PFSK-1 (cell line): ENCODE results near the gene WDR77.

Experiments used
- FOXP2 ChIP-seq: optimal IDR thresholded peaks from 2 replicates; pipeline ENCODE3; 2011; ENCODE audit warnings: borderline replicate concordance, control low read depth, inconsistent platforms; ENCODE audit not compliant: insufficient read depth; ENCODE audit errors: extremely low read length, extremely low read depth
- POLR2AphosphoS5 ChIP-seq: IDR thresholded peaks from 2 replicates; pipeline ENCODE4 v1.6.1; 2012; ENCODE audit warnings: low read depth, mild to moderate bottlenecking, control low read depth, low read length, moderate library complexity
- SIN3A ChIP-seq: IDR thresholded peaks from 2 replicates; pipeline ENCODE4 v1.6.1; 2012; ENCODE audit warnings: mild to moderate bottlenecking, low read length, moderate library complexity, borderline replicate concordance; ENCODE audit not compliant: insufficient read depth
- TAF1 ChIP-seq: IDR thresholded peaks from 2 replicates; pipeline ENCODE4 v1.6.1; 2012; ENCODE audit warnings: low read length, control low read depth, borderline replicate concordance; ENCODE audit not compliant: insufficient read depth
- TF ChIP-seq, protein P1 (sequence below), 2 experiments: IDR thresholded peaks; 2 replicates each; pipeline versions ENCODE4 v1.6.1 to v1.8.0; 2011 to 2012; ENCODE audit warnings: low read depth in 2 of 2, low read length in 2 of 2, control low read depth in 1 of 2, inconsistent platforms in 1 of 2, mild to moderate bottlenecking in 1 of 2, moderate library complexity in 1 of 2; ENCODE audit not compliant: insufficient read depth in 1 of 2

The WDR77 gene

DNA sequence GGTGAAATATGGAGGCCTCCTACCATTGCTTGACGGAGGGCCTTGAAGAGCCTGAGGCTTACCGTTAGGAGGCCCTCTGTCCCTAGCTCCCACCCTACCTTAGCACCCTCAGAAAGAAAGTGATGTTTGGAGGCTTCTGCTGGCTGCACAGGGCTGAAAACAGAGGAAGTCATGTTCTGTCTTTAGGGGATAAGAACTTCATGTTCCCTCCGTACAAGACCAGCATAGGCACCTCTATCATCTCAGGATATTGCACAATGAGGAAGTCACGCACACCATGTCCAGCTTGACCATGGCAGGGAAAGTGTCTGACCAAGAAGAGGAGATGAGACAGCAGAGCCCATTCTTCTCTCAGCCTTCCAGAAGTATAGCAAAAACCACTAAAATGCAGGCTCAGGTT lies 40.5 kb upstream of the WDR77 start:
- TF ChIP-seq POLR2AphosphoS5 (no peak), TAF1 (no peak), FOXP2 (no peak), SIN3A (no peak)
- TF ChIP-seq, protein P1, sequence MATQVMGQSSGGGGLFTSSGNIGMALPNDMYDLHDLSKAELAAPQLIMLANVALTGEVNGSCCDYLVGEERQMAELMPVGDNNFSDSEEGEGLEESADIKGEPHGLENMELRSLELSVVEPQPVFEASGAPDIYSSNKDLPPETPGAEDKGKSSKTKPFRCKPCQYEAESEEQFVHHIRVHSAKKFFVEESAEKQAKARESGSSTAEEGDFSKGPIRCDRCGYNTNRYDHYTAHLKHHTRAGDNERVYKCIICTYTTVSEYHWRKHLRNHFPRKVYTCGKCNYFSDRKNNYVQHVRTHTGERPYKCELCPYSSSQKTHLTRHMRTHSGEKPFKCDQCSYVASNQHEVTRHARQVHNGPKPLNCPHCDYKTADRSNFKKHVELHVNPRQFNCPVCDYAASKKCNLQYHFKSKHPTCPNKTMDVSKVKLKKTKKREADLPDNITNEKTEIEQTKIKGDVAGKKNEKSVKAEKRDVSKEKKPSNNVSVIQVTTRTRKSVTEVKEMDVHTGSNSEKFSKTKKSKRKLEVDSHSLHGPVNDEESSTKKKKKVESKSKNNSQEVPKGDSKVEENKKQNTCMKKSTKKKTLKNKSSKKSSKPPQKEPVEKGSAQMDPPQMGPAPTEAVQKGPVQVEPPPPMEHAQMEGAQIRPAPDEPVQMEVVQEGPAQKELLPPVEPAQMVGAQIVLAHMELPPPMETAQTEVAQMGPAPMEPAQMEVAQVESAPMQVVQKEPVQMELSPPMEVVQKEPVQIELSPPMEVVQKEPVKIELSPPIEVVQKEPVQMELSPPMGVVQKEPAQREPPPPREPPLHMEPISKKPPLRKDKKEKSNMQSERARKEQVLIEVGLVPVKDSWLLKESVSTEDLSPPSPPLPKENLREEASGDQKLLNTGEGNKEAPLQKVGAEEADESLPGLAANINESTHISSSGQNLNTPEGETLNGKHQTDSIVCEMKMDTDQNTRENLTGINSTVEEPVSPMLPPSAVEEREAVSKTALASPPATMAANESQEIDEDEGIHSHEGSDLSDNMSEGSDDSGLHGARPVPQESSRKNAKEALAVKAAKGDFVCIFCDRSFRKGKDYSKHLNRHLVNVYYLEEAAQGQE (IDR thresholded peaks at IDR 0.05; ENCODE audit: insufficient read depth in 1 of 2, low read depth in 2 of 2, low read length in 2 of 2) = no peak

GRCh38 chr1:111488669-111489068 lies 39.6 kb upstream of the WDR77 start:
- TF ChIP-seq TAF1 (no peak), FOXP2 (no peak), SIN3A (no peak), POLR2AphosphoS5 (no peak)
- TF ChIP-seq, protein P1 (IDR thresholded peaks at IDR 0.05; ENCODE audit: insufficient read depth in 1 of 2, low read depth in 2 of 2, low read length in 2 of 2) = no peak

DNA sequence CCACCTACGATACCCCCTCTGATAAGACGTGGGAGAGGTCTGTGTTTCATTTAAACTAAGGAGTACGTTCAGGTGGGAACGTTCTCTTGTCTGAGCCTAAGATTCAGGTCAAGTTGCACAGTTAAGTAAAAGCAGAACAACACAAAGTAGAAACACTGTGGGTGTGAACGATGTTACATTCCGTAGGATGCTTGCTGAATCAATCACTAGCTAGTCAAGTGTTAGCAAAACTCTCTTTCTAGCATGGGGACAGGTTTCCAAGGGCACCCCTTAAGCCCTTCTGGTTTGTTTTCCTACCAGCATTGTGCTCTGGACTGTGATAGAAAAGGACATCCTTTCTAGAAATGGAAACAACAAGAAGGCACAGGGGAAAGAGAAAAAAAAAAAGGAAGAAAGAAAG lies 38.1 kb upstream of the WDR77 start:
- TF ChIP-seq FOXP2 (no peak), POLR2AphosphoS5 (no peak)

DNA sequence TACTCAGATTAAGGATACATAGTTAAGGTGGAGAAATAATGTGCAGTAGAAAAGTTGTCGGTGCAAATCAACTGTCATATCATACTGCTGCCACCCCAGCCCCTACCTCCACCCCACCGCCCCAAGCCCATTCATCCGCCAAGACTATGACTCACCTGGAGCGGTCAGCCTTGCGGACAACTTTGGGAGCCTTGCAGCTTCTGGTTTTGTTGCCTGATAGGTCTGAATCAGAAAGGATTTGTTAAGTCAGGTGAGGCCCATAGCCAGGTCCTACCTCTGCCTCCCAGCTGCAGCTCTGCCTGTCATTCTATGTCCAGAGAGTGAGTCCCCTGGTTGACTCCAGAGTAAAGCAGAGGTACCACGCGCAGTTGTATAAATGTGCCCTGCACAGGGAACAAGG lies 37.4 kb upstream of the WDR77 start:
- TF ChIP-seq FOXP2 = no peak
- no peak for TF ChIP-seq SIN3A
- TF ChIP-seq, protein P1 (IDR thresholded peaks at IDR 0.05; ENCODE audit: insufficient read depth in 1 of 2, low read depth in 2 of 2, low read length in 2 of 2) = no peak
- TF ChIP-seq TAF1 = no peak
- no peak for TF ChIP-seq POLR2AphosphoS5

GRCh38 chr1:111484391-111485026 lies 35.5 kb upstream of the WDR77 start:
- TF ChIP-seq SIN3A (no peak), TAF1 (no peak), POLR2AphosphoS5 (no peak), FOXP2 (no peak)
- TF ChIP-seq, protein P1 (IDR thresholded peaks at IDR 0.05; ENCODE audit: insufficient read depth in 1 of 2, low read depth in 2 of 2, low read length in 2 of 2) = no peak
